ENCODE results near the gene OSBPL6.

GRCh38 chr2:178244777-178245176 lies 50.5 kb downstream of the OSBPL6 start:
- TF ChIP-seq CTCF (IDR thresholded peaks at IDR 0.05; ENCODE audit: low read depth, low read length, missing input control) (no peak), TAF1 (conservative IDR thresholded peaks at IDR 0.05) (no peak), RAD21 (IDR thresholded peaks at IDR 0.05) (no peak), YY1 (IDR thresholded peaks at IDR 0.05) (no peak), JUND (IDR thresholded peaks at IDR 0.05) (no peak)

All from liver (tissue), 3 donors.